DND-41 (cell line): ENCODE results near the gene PRPF39.
"Not testable (repeated sequence)": the region's sequence is repeated elsewhere in the genome, so short reads cannot be mapped to it uniquely, and the experiment has no call there.

Experiments
- ATAC-seq: fragments of 200-7000 bp; cut with Tn5 transposase; 3 replicates; pipeline ENCODE4 v1.9.1; 2021; ENCODE audit warnings: low read depth; ENCODE audit not compliant: insufficient read depth
- DNase-seq: peaks from one replicate; pipeline ENCODE4 v3.0.0-alpha.2; 2020
- H2AFZ ChIP-seq: 2 replicates; pipeline ENCODE4 v1.6.0; 2012; ENCODE audit warnings: low read depth, low read length
- H3K27ac ChIP-seq: 2 replicates; pipeline ENCODE4 v1.5.1; 2012; ENCODE audit warnings: low read length, inconsistent platforms
- H3K27me3 ChIP-seq: fragments of 200-600 bp; sonication (generic); 2 replicates; pipeline ENCODE4 v1.6.0; 2012; ENCODE audit warnings: low read length, mild to moderate bottlenecking, inconsistent platforms; ENCODE audit not compliant: insufficient read depth, poor library complexity
- H3K36me3 ChIP-seq: 2 replicates; pipeline ENCODE4 v1.5.1; 2012; ENCODE audit warnings: low read length, inconsistent platforms; ENCODE audit not compliant: insufficient read depth
- H3K4me1 ChIP-seq: 2 replicates; pipeline ENCODE4 v1.5.1; 2012; ENCODE audit warnings: mild to moderate bottlenecking, low read length; ENCODE audit not compliant: insufficient read depth
- H3K4me2 ChIP-seq: 2 replicates; pipeline ENCODE4 v1.6.0; 2012; ENCODE audit warnings: mild to moderate bottlenecking, moderate library complexity, low read length, inconsistent platforms; ENCODE audit not compliant: insufficient read depth
- H3K4me3 ChIP-seq, 2 experiments: fragments of 200-600 bp in 1 of 2; shearing (Covaris generic) in 1 of 2; 2 replicates each; pipeline ENCODE4 v1.5.1; 2012 to 2016; ENCODE audit warnings: inconsistent platforms in 2 of 2, low read length in 2 of 2, mild to moderate bottlenecking in 2 of 2, low read depth in 1 of 2, moderate library complexity in 1 of 2
- H3K79me2 ChIP-seq: 2 replicates; pipeline ENCODE4 v1.6.0; 2012; ENCODE audit warnings: low read length, inconsistent platforms; ENCODE audit not compliant: insufficient read depth
- H3K9ac ChIP-seq: 2 replicates; pipeline ENCODE4 v1.6.0; 2012; ENCODE audit warnings: low read depth, mild to moderate bottlenecking, inconsistent platforms, low read length, moderate library complexity
- H3K9me3 ChIP-seq: 2 replicates; pipeline ENCODE4 v1.5.1; 2012; ENCODE audit warnings: low read length, moderate library complexity, mild to moderate bottlenecking, inconsistent platforms; ENCODE audit not compliant: insufficient read depth, severe bottlenecking
- H4K20me1 ChIP-seq: 2 replicates; pipeline ENCODE4 v1.6.0; 2012; ENCODE audit warnings: low read length; ENCODE audit not compliant: insufficient read depth
- CTCF ChIP-seq: IDR thresholded peaks from 2 replicates; pipeline ENCODE4 v1.5.1; 2012; ENCODE audit warnings: borderline replicate concordance, low read length, moderate library complexity, mild to moderate bottlenecking; ENCODE audit not compliant: poor library complexity, severe bottlenecking; ENCODE audit errors: extremely low read depth
- EZH2 ChIP-seq: IDR thresholded peaks from 3 replicates; pipeline ENCODE4 v1.6.1; 2012; ENCODE audit warnings: borderline replicate concordance, low read depth, mild to moderate bottlenecking, moderate library complexity, low read length, inconsistent platforms; ENCODE audit not compliant: severe bottlenecking

The PRPF39 gene

DNA sequence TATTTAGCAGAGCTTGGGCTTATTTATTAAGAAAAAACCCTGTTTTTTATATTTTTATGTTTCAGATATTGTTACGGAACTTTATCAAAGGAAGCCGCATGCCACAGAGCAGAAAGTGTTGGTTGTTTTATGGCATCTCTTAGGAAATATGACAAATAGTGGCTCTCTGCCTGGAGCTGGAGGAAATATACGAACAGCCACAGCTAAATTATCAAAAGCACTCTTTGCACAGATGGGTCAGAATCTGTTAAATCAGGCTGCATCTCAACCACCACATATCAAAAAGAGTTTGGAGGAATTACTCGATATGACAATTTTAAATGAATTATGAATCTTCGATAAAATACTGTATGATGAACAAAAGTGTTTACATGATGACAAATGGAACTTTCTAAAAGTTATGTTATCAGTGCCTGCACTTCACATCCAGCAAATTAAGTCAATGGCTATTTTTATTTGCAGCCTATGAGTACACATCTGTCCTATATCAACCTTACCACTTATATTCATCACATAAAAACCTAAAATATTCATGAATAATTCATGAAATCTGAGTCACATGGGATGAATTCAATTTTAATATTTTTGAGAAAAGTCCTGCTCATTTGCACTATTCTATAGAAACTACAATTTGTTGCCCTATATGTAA is 10.6 kb upstream of the PRPF39 start:
- no peak overlapping the region for H3K4me3 ChIP-seq
- no peak for TF ChIP-seq CTCF
- TF ChIP-seq EZH2: no peak
- H3K27me3 ChIP-seq: no peaks in the 10 kb centered on the region

GRCh38 chr14:45078323-45078722 is 5.6 kb upstream of the PRPF39 start:
- Histone ChIP-seq H3K9ac (no peak overlapping the region), H3K36me3 (peaks cover 4% of the 10 kb centered on the region; the same call in 1 of the 2 replicates), H3K9me3 (no peaks in the 10 kb centered on the region), H3K4me2 (no peak overlapping the region), H2AFZ (no peak overlapping the region), H3K4me1 (peaks cover 4% of the 10 kb centered on the region), H3K4me3 (no peak overlapping the region), H3K79me2 (no peaks in the 10 kb centered on the region), H3K27me3 (no peaks in the 10 kb centered on the region), H3K27ac (no peak overlapping the region), H4K20me1 (no peaks in the 10 kb centered on the region)
- TF ChIP-seq CTCF (no peak), EZH2 (no peak)
- DNase-seq (no peak), ATAC-seq (no peak)

More for the DNA sequence above, 10.6 kb upstream of the PRPF39 start:
- no peak for ATAC-seq
- Histone ChIP-seq H4K20me1 (no peaks in the 10 kb centered on the region), H3K36me3 (peaks cover 10% of the 10 kb centered on the region; the same call in 1 of the 2 replicates), H2AFZ (no peak overlapping the region), H3K4me1 (no peaks in the 10 kb centered on the region), H3K4me2 (no peak overlapping the region), H3K79me2 (no peaks in the 10 kb centered on the region), H3K9ac (no peak overlapping the region), H3K27ac (no peak overlapping the region), H3K9me3 (no peaks in the 10 kb centered on the region)
- no peak for DNase-seq

- H3K9ac ChIP-seq, H3K27ac ChIP-seq, ATAC-seq, DNase-seq, H2AFZ ChIP-seq, H3K27me3 ChIP-seq, H3K4me2 ChIP-seq, H3K9me3 ChIP-seq, H3K36me3 ChIP-seq, H3K4me3 ChIP-seq: not testable (repeated sequence)
- H4K20me1 ChIP-seq: peaks cover 11% of the 10 kb centered on the region; the same call in 1 of the 2 replicates
- peaks cover 16% of the 10 kb centered on the region for H3K79me2 ChIP-seq
- H3K4me1 ChIP-seq: peaks cover 16% of the 10 kb centered on the region
Measured at GRCh38 chr14:45080416-45080968, 3.4 kb upstream of the PRPF39 start.

DNA sequence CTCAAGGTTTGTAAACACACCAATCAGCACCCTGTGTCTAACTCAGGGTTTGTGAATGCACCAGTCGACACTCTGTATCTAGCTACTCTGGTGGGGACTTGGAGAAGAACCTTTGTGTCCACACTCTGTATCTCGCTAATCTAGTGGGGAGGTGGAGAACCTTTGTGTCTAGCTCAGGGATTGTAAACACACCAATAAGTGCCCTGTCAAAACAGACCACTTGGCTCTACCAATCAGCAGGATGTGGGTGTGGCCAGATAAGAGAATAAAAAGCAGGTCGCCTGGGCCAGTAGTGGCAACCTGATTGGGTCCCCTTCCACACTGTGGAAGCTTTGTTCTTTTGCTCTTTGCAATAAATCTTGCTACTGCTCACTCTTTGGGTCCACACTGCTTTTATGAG is 2.8 kb upstream of the PRPF39 start:
- H3K9ac ChIP-seq, H3K9me3 ChIP-seq, H3K27me3 ChIP-seq, H2AFZ ChIP-seq, ATAC-seq, H3K27ac ChIP-seq, H3K36me3 ChIP-seq, H3K4me2 ChIP-seq, DNase-seq, H3K4me3 ChIP-seq: not testable (repeated sequence)
- H3K4me1 ChIP-seq: peaks cover 22% of the 10 kb centered on the region
- H4K20me1 ChIP-seq: peaks cover 17% of the 10 kb centered on the region; the same call in 1 of the 2 replicates
- peaks cover 22% of the 10 kb centered on the region for H3K79me2 ChIP-seq
